ENCODE data around the gene NRCAM.

NRCAM gene

DNA sequence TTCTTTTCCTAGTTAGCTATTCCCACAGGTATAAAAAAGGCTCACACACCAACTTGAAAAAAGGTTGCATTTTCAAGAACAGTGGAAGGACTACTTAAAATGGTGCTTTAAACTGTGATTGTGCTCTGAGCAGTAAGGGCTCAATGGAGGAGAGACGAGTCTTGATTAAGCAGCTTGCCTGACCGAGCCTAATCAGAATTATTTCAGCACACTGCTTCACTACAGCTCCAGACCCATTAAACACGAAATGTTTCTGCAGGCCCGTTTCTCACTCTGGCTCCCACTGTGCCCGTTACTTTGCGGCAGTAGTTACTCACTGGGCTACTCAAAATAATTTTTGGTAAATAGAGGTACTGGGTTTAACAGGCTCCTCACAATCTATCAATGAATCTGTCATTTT lies 126.0 kb downstream of the NRCAM start:
- Histone ChIP-seq H2AFZ (ENCODE audit: low read depth, low read length) (no peak overlapping the region), H2BK15ac (ENCODE audit: low read depth, poor library complexity, severe bottlenecking) (no peak overlapping the region), H4K91ac (ENCODE audit: low read length) (no peak overlapping the region), H3K27ac (ENCODE audit: low read length, poor library complexity, severe bottlenecking) (no peak overlapping the region), H3K4me2 (ENCODE audit: low read length, poor library complexity, severe bottlenecking) (no peak overlapping the region), H3K27me3 (ENCODE audit: control insufficient read depth in 1 of 2, insufficient read depth in 1 of 2, low read length in 2 of 2) (no peaks in the 10 kb centered on the region), H3K4me3 (ENCODE audit: insufficient read depth in 1 of 2, low read depth in 1 of 2, low read length in 2 of 2) (no peak overlapping the region), H3K4me1 (ENCODE audit: control insufficient read depth, insufficient read depth, low read depth, low read length) (no peaks in the 10 kb centered on the region), H3K18ac (ENCODE audit: low read depth in 1 of 2, low read length in 2 of 2) (no peak overlapping the region), H3K36me3 (ENCODE audit: control insufficient read depth in 1 of 2, insufficient read depth in 2 of 2, low read depth in 1 of 2, low read length in 2 of 2) (no peaks in the 10 kb centered on the region), H2BK12ac (ENCODE audit: low read length in 2 of 2) (no peak overlapping the region), H2BK120ac (ENCODE audit: low read depth, low read length) (no peak overlapping the region), H3K9ac (ENCODE audit: low read length) (no peak overlapping the region), H3K14ac (ENCODE audit: low read length in 2 of 2) (no peak overlapping the region), H2BK5ac (ENCODE audit: low read depth, low read length, poor library complexity, severe bottlenecking) (no peak overlapping the region), H3K4ac (ENCODE audit: low read depth in 1 of 2, low read length in 2 of 2) (no peak overlapping the region), H3K23ac (ENCODE audit: low read length in 2 of 2) (no peak overlapping the region), H4K8ac (ENCODE audit: low read length) (no peak overlapping the region), H3K79me1 (replicated peaks; ENCODE audit: low read length, poor library complexity, severe bottlenecking) (no peaks in the 10 kb centered on the region), H2AK5ac (ENCODE audit: low read length, severe bottlenecking) (no peak overlapping the region), H3K9me3 (ENCODE audit: control insufficient read depth, low read length) (no peaks in the 10 kb centered on the region)
- no peak for DNase-seq
- WGBS = 89% methylated on average over 6 of the region's 6 CpGs

DNA sequence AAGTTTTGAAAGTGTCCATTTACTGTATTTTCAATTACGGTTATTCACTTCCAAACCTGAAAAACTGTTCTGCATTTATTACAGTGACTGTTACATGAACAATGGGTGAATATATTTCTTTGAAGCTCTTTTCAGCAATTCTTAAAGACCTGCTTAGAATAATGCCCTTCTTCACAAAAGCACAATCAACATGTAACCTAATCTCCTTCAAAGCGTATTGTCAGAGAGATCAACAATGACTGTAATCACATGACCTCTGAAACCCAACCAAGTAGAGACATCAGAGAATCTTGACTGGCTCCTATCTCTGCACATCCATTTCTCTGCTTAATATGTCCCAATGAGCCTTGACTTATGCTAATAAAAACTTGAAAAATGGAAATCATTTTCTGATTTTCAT lies 126.7 kb downstream of the NRCAM start:
- no peaks in the 10 kb centered on the region for H3K27me3 ChIP-seq (ENCODE audit: control insufficient read depth in 1 of 2, insufficient read depth in 1 of 2, low read length in 2 of 2)
- no peak overlapping the region for H2AFZ ChIP-seq (ENCODE audit: low read depth, low read length)
- H4K91ac ChIP-seq (ENCODE audit: low read length) = no peak overlapping the region
- no peaks in the 10 kb centered on the region for H3K79me1 ChIP-seq (replicated peaks; ENCODE audit: low read length, poor library complexity, severe bottlenecking)
- no peak overlapping the region for H3K4me2 ChIP-seq (ENCODE audit: low read length, poor library complexity, severe bottlenecking)
- H3K27ac ChIP-seq (ENCODE audit: low read length, poor library complexity, severe bottlenecking) = no peak overlapping the region
- no peak overlapping the region for H3K9ac ChIP-seq (ENCODE audit: low read length)
- no peak overlapping the region for H2AK5ac ChIP-seq (ENCODE audit: low read length, severe bottlenecking)
- no peak overlapping the region for H2BK5ac ChIP-seq (ENCODE audit: low read depth, low read length, poor library complexity, severe bottlenecking)
- no peaks in the 10 kb centered on the region for H3K9me3 ChIP-seq (ENCODE audit: control insufficient read depth, low read length)
- H3K18ac ChIP-seq (ENCODE audit: low read depth in 1 of 2, low read length in 2 of 2) = no peak overlapping the region
- H3K4ac ChIP-seq (ENCODE audit: low read depth in 1 of 2, low read length in 2 of 2) = no peak overlapping the region
- WGBS = 96% methylated on average over 1 of the region's 2 CpGs
- H4K8ac ChIP-seq (ENCODE audit: low read length) = no peak overlapping the region
- DNase-seq = no peak
- no peak overlapping the region for H2BK12ac ChIP-seq (ENCODE audit: low read length in 2 of 2)
- H3K36me3 ChIP-seq (ENCODE audit: control insufficient read depth in 1 of 2, insufficient read depth in 2 of 2, low read depth in 1 of 2, low read length in 2 of 2) = no peaks in the 10 kb centered on the region
- H2BK120ac ChIP-seq (ENCODE audit: low read depth, low read length) = no peak overlapping the region
- no peak overlapping the region for H3K23ac ChIP-seq (ENCODE audit: low read length in 2 of 2)
- H3K4me3 ChIP-seq (ENCODE audit: insufficient read depth in 1 of 2, low read depth in 1 of 2, low read length in 2 of 2) = no peak overlapping the region
- no peak overlapping the region for H3K14ac ChIP-seq (ENCODE audit: low read length in 2 of 2)
- H3K4me1 ChIP-seq (ENCODE audit: control insufficient read depth, insufficient read depth, low read depth, low read length) = no peaks in the 10 kb centered on the region
- no peak overlapping the region for H2BK15ac ChIP-seq (ENCODE audit: low read depth, poor library complexity, severe bottlenecking)

DNA sequence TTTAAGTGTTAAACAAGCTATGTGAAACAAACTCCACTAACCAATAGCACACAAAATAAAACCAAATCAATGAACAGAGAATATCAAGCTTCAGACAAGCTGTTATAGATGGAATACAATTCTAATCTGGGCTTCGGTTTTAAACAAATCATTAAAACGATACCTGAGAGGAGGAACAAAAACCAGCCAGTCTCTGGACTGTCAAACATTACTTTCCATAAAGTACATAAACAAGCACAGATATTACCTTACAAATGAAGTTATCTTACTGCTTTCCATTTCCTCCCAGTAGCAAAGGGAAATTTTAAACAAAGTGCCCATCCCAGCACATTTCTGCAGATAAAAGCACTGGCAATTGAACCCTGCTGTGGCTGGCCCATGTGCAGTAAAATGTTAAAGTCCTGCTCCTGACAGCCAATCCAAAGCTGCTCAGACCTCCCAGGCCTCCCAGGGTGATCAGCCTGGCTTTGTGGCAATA lies 128.0 kb downstream of the NRCAM start:
- H3K4me1 ChIP-seq (ENCODE audit: control insufficient read depth, insufficient read depth, low read depth, low read length) = no peaks in the 10 kb centered on the region
- H2AK5ac ChIP-seq (ENCODE audit: low read length, severe bottlenecking) = no peak overlapping the region
- no peak overlapping the region for H3K9ac ChIP-seq (ENCODE audit: low read length)
- no peak overlapping the region for H4K8ac ChIP-seq (ENCODE audit: low read length)
- H2BK5ac ChIP-seq (ENCODE audit: low read depth, low read length, poor library complexity, severe bottlenecking) = no peak overlapping the region
- no peak overlapping the region for H3K4me3 ChIP-seq (ENCODE audit: insufficient read depth in 1 of 2, low read depth in 1 of 2, low read length in 2 of 2)
- H3K23ac ChIP-seq (ENCODE audit: low read length in 2 of 2) = no peak overlapping the region
- H2AFZ ChIP-seq (ENCODE audit: low read depth, low read length) = no peak overlapping the region
- H3K27ac ChIP-seq (ENCODE audit: low read length, poor library complexity, severe bottlenecking) = no peak overlapping the region
- no peaks in the 10 kb centered on the region for H3K9me3 ChIP-seq (ENCODE audit: control insufficient read depth, low read length)
- no peak overlapping the region for H2BK15ac ChIP-seq (ENCODE audit: low read depth, poor library complexity, severe bottlenecking)
- no peak overlapping the region for H3K14ac ChIP-seq (ENCODE audit: low read length in 2 of 2)
- no peak overlapping the region for H3K4ac ChIP-seq (ENCODE audit: low read depth in 1 of 2, low read length in 2 of 2)
- H2BK120ac ChIP-seq (ENCODE audit: low read depth, low read length) = no peak overlapping the region
- no peak overlapping the region for H2BK12ac ChIP-seq (ENCODE audit: low read length in 2 of 2)
- no peak overlapping the region for H3K18ac ChIP-seq (ENCODE audit: low read depth in 1 of 2, low read length in 2 of 2)
- no peak overlapping the region for H4K91ac ChIP-seq (ENCODE audit: low read length)
- H3K79me1 ChIP-seq (replicated peaks; ENCODE audit: low read length, poor library complexity, severe bottlenecking) = no peaks in the 10 kb centered on the region
- no peaks in the 10 kb centered on the region for H3K36me3 ChIP-seq (ENCODE audit: control insufficient read depth in 1 of 2, insufficient read depth in 2 of 2, low read depth in 1 of 2, low read length in 2 of 2)
- WGBS = 92% methylated on average over 2 of the region's 2 CpGs
- no peak for DNase-seq
- no peak overlapping the region for H3K4me2 ChIP-seq (ENCODE audit: low read length, poor library complexity, severe bottlenecking)
- no peaks in the 10 kb centered on the region for H3K27me3 ChIP-seq (ENCODE audit: control insufficient read depth in 1 of 2, insufficient read depth in 1 of 2, low read length in 2 of 2)

DNA sequence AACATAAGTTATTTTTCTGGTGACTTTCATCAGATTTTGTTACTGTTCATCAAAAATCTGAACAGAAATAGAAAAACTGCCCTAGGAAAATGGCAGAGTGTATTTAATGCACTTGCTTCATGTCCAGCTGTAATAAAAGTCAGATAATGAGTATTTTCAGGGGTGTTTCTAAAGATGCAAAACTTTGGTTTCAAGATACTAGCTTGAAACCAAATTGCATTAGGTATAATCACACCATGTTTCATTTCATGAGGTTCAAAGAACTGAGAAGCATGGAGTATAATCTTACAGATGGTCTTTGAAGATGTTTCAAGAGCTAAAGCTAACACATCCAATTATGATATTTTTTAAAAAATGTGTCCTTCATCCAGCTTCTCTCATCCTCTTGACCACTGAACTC lies 128.9 kb downstream of the NRCAM start:
- Histone ChIP-seq H2AK5ac (ENCODE audit: low read length, severe bottlenecking) (no peak overlapping the region), H3K27ac (ENCODE audit: low read length, poor library complexity, severe bottlenecking) (no peak overlapping the region), H3K23ac (ENCODE audit: low read length in 2 of 2) (no peak overlapping the region), H3K9ac (ENCODE audit: low read length) (no peak overlapping the region), H2AFZ (ENCODE audit: low read depth, low read length) (no peak overlapping the region), H3K4ac (ENCODE audit: low read depth in 1 of 2, low read length in 2 of 2) (no peak overlapping the region), H3K14ac (ENCODE audit: low read length in 2 of 2) (no peak overlapping the region), H4K8ac (ENCODE audit: low read length) (no peak overlapping the region), H3K27me3 (ENCODE audit: control insufficient read depth in 1 of 2, insufficient read depth in 1 of 2, low read length in 2 of 2) (no peaks in the 10 kb centered on the region), H3K9me3 (ENCODE audit: control insufficient read depth, low read length) (no peaks in the 10 kb centered on the region), H3K79me1 (replicated peaks; ENCODE audit: low read length, poor library complexity, severe bottlenecking) (no peaks in the 10 kb centered on the region), H3K4me3 (ENCODE audit: insufficient read depth in 1 of 2, low read depth in 1 of 2, low read length in 2 of 2) (no peak overlapping the region), H3K36me3 (ENCODE audit: control insufficient read depth in 1 of 2, insufficient read depth in 2 of 2, low read depth in 1 of 2, low read length in 2 of 2) (no peaks in the 10 kb centered on the region), H3K18ac (ENCODE audit: low read depth in 1 of 2, low read length in 2 of 2) (no peak overlapping the region), H2BK5ac (ENCODE audit: low read depth, low read length, poor library complexity, severe bottlenecking) (no peak overlapping the region), H4K91ac (ENCODE audit: low read length) (no peak overlapping the region), H2BK15ac (ENCODE audit: low read depth, poor library complexity, severe bottlenecking) (no peak overlapping the region), H3K4me1 (ENCODE audit: control insufficient read depth, insufficient read depth, low read depth, low read length) (no peaks in the 10 kb centered on the region), H2BK120ac (ENCODE audit: low read depth, low read length) (no peak overlapping the region), H3K4me2 (ENCODE audit: low read length, poor library complexity, severe bottlenecking) (no peak overlapping the region), H2BK12ac (ENCODE audit: low read length in 2 of 2) (no peak overlapping the region)
- no peak for DNase-seq
